ENCODE measurements around the gene ZBTB3. TPM values are rescaled to one million over a fixed set of nuclear protein-coding genes. Genes with fewer than 3 reads are reported as not detected.

Gene ZBTB3
- total RNA-seq, 2 experiments from 2014 or later = 9.8 to 11.8 TPM

DNA sequence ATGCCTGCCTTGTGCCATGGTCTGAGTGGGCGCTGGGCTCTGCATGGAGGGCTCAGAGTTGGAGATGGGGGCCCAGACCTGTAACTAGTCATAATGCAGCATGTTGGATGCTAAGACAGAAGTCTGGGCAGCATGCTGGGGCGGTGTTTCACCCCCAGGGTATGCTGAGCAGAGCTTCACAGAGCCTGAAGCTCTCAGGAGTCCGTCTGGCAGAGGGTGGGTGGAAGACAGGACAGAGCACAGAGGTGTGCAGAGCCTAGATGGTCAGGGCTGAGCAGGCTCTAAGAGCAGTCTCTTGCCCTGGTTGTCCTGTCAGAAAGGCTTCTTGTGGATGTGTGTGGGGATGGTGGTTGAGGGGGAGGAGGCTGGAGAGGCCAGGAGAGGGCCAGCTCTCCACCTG lies 24.5 kb upstream of the ZBTB3 start:
- ChIA-PET POLR2A (interaction anchor here (0.6 to 2.1 kb wide), 3 partner anchors 18 to 76 kb away, joined by 3 to 11 read pairs (median 6); no protein-coding TSS in a partner anchor), CTCF (interaction anchor here (1.9 kb wide), 1 partner anchor 8 kb away, joined by 9 read pairs; no protein-coding TSS in a partner anchor)
- ATAC-seq (no peak), DNase-seq (no peak)
- intact Hi-C loops (cut with micrococcal nuclease) = no loop called here
- Mint-ChIP-seq H3K4me3 (no peak overlapping the region), H3K27ac (peak overlapping the region; percentile 85), H3K9me3 (no peaks in the 10 kb centered on the region), H3K4me1 (ENCODE audit: low read depth) (peaks cover 16% of the 10 kb centered on the region), H3K36me3 (ENCODE audit: low read depth) (peaks cover 18% of the 10 kb centered on the region), H3K27me3 (no peaks in the 10 kb centered on the region)
- TF ChIP-seq, protein P1, sequence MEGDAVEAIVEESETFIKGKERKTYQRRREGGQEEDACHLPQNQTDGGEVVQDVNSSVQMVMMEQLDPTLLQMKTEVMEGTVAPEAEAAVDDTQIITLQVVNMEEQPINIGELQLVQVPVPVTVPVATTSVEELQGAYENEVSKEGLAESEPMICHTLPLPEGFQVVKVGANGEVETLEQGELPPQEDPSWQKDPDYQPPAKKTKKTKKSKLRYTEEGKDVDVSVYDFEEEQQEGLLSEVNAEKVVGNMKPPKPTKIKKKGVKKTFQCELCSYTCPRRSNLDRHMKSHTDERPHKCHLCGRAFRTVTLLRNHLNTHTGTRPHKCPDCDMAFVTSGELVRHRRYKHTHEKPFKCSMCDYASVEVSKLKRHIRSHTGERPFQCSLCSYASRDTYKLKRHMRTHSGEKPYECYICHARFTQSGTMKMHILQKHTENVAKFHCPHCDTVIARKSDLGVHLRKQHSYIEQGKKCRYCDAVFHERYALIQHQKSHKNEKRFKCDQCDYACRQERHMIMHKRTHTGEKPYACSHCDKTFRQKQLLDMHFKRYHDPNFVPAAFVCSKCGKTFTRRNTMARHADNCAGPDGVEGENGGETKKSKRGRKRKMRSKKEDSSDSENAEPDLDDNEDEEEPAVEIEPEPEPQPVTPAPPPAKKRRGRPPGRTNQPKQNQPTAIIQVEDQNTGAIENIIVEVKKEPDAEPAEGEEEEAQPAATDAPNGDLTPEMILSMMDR (IDR thresholded peaks at IDR 0.05) = no peak

DNA sequence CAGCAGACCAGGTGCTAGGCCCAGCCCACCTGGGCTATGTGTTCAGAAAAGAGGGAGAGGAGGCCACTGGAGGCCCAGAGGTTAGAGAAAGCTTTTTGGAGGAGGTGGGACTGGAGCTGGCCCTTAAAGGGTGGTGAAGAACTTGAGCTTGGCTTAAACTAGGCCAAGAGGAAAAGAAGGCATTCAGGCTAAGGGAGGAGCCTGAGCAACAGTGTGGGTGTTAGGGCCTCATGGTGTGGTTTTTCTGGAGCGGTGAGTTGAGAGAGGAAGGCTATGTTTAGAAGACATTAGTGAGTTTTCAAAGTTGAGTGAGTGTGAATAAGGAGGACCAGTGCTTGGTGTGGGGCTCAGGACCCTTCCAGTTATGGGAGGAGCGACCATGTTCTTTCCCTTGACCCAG lies 23.4 kb upstream of the ZBTB3 start:
- ChIA-PET CTCF (interaction anchor here (1.9 kb wide), 1 partner anchor 9 kb away, joined by 9 read pairs; no protein-coding TSS in a partner anchor), POLR2A (interaction anchor here (1.1 to 4.7 kb wide), 2 partner anchors 64 to 78 kb away, joined by 6 to 23 read pairs; no protein-coding TSS in a partner anchor)
- no peaks in the 10 kb centered on the region for H3K9me3 Mint-ChIP-seq
- peaks cover 16% of the 10 kb centered on the region for H3K4me1 Mint-ChIP-seq (ENCODE audit: low read depth)
- no peaks in the 10 kb centered on the region for H3K27me3 Mint-ChIP-seq
- H3K36me3 Mint-ChIP-seq (ENCODE audit: low read depth) = peaks cover 13% of the 10 kb centered on the region
- ATAC-seq (peak; percentile 76), DNase-seq (peak; percentile 43)
- H3K27ac Mint-ChIP-seq = peak overlapping the region; percentile 85
- H3K4me3 Mint-ChIP-seq = peak overlapping the region; percentile 1
- TF ChIP-seq, protein P1 (IDR thresholded peaks at IDR 0.05) = no peak
- intact Hi-C loops (cut with micrococcal nuclease) = no loop called here

DNA sequence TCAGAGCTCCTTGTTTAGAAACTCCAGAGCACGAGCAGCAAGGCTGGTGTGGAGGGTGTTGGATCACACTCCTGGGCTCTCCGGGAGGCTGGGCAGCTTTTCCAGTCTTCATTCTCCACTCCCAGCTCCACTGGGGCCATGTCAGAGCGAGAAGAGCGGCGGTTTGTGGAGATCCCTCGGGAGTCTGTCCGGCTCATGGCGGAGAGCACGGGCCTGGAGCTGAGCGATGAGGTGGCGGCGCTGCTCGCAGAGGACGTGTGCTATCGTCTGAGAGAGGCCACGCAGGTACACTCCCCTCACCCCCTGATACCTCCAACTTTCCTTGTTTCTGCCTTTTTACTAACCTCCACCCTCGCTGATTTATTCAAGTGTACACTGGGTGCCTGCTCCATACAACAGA lies 21.7 kb upstream of the ZBTB3 start:
- DNase-seq (no peak), ATAC-seq (no peak)
- Mint-ChIP-seq H3K27ac (peak overlapping the region; percentile 41), H3K9me3 (no peaks in the 10 kb centered on the region), H3K27me3 (no peaks in the 10 kb centered on the region), H3K4me3 (no peak overlapping the region), H3K36me3 (ENCODE audit: low read depth) (peaks cover 12% of the 10 kb centered on the region), H3K4me1 (ENCODE audit: low read depth) (peaks cover 18% of the 10 kb centered on the region)
- intact Hi-C loops (cut with micrococcal nuclease) = no loop called here
- ChIA-PET POLR2A (interaction anchor here (0.7 to 4.7 kb wide), 6 partner anchors 11 to 111 kb away, joined by 3 to 30 read pairs (median 14); partner anchors contain the start of genes C11orf98, CSKMT, TMEM179B and WDR74), CTCF (interaction anchor here (1.4 to 7.4 kb wide), 2 partner anchors 11 to 82 kb away, joined by 3 to 74 read pairs; partner anchors contain the start of gene TMEM179B)
- TF ChIP-seq, protein P1 (IDR thresholded peaks at IDR 0.05) = no peak

DNA sequence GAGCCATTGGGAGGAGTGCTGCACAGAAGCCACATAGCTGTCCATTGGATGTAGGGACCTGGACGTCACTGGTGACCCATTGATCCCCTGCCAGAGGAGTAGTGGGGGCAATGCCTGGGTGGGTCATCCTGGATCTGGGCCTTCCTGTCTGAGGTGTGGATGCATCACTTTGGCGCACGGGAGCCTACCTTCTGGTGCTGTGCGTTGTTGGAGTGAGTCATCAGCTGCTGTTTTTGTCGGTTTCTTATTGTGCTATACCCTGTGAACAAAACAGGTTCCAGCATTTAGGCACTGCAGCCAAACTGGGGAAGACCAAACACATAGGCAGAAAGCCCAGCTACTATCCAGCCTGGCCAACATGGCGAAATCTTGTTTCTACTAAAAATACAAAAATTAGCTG lies 20.4 kb upstream of the ZBTB3 start:
- Mint-ChIP-seq H3K27ac (peak overlapping the region; percentile 25), H3K4me1 (ENCODE audit: low read depth) (peaks cover 31% of the 10 kb centered on the region), H3K9me3 (no peaks in the 10 kb centered on the region), H3K36me3 (ENCODE audit: low read depth) (peaks cover 12% of the 10 kb centered on the region), H3K27me3 (no peaks in the 10 kb centered on the region), H3K4me3 (no peak overlapping the region)
- DNase-seq (no peak), ATAC-seq (no peak)
- TF ChIP-seq, protein P1 (IDR thresholded peaks at IDR 0.05) = no peak
- ChIA-PET POLR2A (interaction anchor here (0.9 to 4.7 kb wide), 7 partner anchors 12 to 87 kb away, joined by 3 to 30 read pairs (median 7); partner anchors contain the start of genes NXF1, TMEM179B and WDR74), CTCF (interaction anchor here (0.7 to 7.4 kb wide), 2 partner anchors 12 to 16 kb away, joined by 3 to 74 read pairs; partner anchors contain the start of gene TMEM179B)
- intact Hi-C loops (cut with micrococcal nuclease) = no loop called here

Data from activated CD8-positive, alpha-beta T cell treated with anti-CD3 and anti-CD28 coated beads for 36 hours (primary cell).